Endothelial cell of hepatic sinusoid (primary cell): ENCODE measurements around the gene ZSCAN25.
"Not testable (repeated sequence)": the region's sequence is repeated elsewhere in the genome, so short reads cannot be mapped to it uniquely, and the experiment has no call there.

ENCODE experiments used
- in situ Hi-C: cut with HindIII; loops from 2 replicates; pipeline ENCODE4 v1.10.0; 2017; ENCODE audit warnings: low sequenced_read_pairs

ZSCAN25 gene

DNA sequence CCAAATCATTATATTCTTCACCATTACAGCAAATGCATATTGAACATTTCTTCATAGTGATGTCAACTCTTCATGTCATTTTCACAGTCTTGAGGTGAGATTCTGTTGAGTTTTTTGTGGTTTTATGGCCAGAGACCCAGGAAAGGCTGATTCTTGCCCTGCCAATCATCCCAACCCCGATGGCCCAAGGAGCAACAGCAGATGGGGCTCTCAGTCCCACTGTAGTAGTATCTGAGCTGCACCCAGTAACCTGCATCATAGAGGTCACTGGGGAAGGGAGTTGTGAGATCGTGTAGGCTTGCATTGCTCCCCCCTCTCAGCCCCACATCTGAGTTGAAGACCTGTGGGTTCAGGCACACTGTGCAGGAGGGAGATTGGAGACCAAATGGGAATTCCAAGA is 26.7 kb downstream of the ZSCAN25 start:
- in situ Hi-C loops = no loop called here

DNA sequence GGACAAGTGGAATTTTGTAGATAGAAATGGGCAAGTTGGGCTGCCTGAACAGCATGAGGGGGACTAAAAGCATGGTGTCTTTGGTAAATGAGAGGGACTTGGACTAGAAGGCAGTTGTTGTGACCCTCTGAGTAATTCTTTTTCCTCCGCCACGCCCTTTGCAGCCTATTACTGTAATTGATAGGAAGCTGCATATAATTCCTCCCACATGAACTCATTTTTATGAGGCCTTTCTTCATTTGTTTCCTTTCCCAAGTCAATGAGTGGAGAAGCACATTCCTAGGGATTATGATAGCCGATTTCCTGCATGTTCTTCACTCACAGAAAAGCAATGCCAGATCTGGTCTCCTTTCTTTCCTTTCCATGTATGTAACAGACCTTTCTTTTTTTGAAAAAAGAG is 27.7 kb downstream of the ZSCAN25 start:
- in situ Hi-C loops = no loop called here

DNA sequence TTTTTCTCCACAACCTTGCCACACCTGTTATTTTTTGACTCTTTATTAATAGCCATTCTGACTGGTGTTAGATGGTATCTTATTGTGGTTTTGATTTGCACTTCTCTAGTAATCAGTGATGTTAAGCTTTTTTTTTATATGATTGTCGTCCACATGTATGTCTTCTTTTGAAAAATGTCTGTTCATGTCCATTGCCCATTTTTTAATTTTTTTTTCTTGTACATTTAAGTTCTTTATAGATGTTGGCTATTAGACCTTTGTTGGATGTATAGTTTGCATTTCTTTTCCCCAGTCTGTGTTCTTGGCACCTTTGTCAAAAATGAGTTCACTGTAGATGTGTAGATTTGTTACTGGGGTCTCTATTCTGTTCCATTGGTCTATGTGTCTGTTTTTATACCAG is 28.8 kb downstream of the ZSCAN25 start:
- in situ Hi-C loops = no loop called here

GRCh38 chr7:99648843-99649242 is 32.1 kb downstream of the ZSCAN25 start:
- in situ Hi-C loops = no loop called here

- in situ Hi-C loops = no loop called here
These were observed 34.5 kb downstream of the ZSCAN25 start for GRCh38 chr7:99651290-99651689.

DNA sequence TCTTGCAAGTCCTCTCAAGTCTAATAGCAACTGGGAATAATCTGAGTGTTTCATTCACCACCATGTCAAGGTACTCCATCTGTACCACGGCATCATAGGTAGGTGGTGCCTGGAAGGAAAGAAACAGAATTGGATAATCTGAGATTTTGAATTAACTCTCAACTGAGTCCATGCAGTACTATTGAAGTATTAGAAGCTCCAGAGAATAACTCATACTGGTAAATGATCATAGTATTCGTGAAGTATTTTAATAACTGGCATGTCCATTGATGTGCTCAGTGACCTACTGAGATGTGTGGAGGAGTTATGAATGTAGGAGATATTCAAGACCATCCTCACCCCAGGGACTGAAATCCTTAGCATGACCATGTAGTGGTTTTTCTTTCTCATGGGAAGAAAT is 35.9 kb downstream of the ZSCAN25 start:
- in situ Hi-C loops = no loop called here

DNA sequence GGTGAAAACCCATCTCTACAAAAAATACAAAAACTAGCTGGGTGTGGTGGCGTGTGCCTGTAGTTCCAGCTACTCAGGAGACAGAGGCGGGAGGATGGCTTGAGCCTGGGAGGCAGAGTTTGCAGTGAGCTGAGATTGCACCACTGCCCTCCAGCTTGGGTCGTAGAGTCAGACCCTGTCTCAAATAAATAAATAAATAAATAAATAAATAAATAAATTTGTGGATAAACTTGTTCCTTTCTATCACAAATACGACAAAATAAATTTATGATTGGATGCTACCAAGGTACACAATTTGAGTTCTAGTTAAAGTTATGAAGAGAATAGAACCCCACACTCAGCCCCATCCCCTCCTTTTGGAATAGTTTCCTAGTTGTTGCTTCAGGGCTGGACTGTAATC is 36.5 kb downstream of the ZSCAN25 start:
- in situ Hi-C loops = not testable (repeated sequence)

DNA sequence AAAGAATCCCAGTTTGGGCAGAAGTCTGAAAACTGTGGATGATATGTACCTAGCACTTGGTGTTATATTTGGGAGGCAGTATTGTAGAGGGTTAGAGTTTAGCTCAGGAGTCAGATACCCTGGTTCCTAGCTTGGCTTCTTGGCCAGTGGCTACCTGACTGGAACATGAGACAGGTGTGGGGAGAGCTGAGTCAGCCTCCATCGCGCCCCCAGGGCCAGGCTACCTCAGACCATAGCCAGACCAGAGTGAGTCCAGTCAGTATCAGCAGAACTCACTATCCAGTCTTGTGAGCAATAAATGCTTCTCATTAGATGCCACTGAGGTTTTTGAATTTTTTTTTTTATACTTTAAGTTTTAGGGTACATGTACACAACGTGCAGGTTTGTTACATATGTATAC is 37.0 kb downstream of the ZSCAN25 start:
- in situ Hi-C loops = no loop called here

GRCh38 chr7:99654626-99655025 is 37.9 kb downstream of the ZSCAN25 start:
- in situ Hi-C loops = not testable (repeated sequence)

DNA sequence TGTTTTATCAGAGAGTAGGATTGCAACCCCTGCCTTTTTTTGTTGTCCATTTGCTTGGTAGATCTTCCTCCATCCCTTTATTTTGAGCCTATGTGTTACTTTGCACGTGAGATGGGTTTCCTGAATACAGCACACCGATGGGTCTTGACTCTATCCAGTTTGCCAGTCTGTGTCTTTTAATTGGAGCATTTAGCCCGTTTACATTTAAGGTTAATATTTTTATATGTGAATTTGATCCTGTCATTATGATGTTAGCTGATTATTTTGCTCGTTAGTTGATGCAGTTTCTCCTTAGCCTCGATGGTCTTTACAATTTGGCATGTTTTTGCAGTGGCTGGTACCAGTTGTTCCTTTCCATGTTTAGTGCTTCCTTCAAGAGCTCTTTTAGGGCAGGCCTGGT is 41.1 kb downstream of the ZSCAN25 start:
- in situ Hi-C loops = not testable (repeated sequence)

GRCh38 chr7:99665312-99666012 is 48.7 kb downstream of the ZSCAN25 start:
- in situ Hi-C loops = no loop called here

- in situ Hi-C loops = no loop called here
These were observed 49.3 kb downstream of the ZSCAN25 start for GRCh38 chr7:99666013-99666395.

DNA sequence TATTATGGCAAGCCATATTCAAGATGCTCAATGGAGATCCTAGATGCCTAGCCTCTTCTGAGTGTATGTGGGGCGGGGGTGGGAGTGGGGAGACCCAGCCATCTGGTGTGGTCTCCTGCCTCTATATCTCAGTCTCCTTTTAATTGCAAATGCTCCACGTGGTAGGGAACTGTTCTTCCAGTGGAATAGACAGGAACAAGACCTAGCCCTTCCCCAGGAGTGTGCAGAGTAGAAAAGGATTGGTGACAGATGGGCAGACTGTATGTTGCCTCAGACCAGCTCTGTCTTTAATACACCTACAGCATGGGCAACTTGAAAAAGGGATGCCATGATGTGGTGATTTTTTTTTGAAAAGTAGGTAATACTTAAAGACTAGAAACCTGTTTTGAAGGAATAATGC is 50.4 kb downstream of the ZSCAN25 start:
- in situ Hi-C loops = no loop called here

GRCh38 chr7:99668541-99668940 is 51.8 kb downstream of the ZSCAN25 start:
- in situ Hi-C loops = no loop called here

DNA sequence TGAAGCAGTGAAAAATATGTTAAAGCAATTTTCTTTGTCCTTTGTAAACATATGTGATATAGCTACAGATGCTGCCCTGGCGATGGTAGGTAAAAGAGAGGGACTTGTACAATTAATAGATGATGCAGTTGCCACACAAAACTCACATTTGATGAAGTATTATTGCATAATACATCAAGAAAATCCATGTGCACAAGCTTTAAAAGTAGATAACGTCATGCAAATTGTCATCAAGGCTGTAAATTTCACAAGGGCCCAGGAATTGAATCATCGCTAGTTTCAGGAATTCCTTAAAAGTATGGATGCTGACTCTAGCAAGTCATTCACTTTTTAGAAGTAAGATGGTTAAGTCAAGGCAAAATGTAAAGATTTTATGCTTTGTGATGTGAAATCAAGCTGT is 53.0 kb downstream of the ZSCAN25 start:
- in situ Hi-C loops = no loop called here

GRCh38 chr7:99672573-99672972 is 55.8 kb downstream of the ZSCAN25 start:
- in situ Hi-C loops = no loop called here

GRCh38 chr7:99674995-99675742 is 58.4 kb downstream of the ZSCAN25 start:
- in situ Hi-C loops = no loop called here

GRCh38 chr7:99677013-99677647 is 60.4 kb downstream of the ZSCAN25 start:
- in situ Hi-C loops = no loop called here

- in situ Hi-C loops = no loop called here
These were observed 60.9 kb downstream of the ZSCAN25 start for GRCh38 chr7:99677648-99678045.

DNA sequence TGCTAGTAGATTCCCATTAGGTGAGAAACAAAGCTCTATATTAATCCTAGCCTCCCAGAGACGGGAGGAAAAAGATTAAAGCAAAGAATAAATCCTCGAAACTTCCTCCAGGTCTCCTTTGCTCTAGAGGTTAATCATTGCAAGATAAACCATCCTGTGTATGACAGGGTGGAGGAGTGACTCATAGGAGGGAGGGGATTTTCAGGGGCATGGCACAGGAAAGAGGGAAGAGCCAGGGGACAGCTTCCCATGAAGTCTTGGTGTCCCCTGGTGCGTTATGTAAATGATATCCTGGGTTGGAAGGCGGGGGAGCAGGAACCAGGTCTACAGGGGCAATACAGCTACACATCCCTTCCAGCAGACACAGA is 62.3 kb downstream of the ZSCAN25 start:
- in situ Hi-C loops = no loop called here

DNA sequence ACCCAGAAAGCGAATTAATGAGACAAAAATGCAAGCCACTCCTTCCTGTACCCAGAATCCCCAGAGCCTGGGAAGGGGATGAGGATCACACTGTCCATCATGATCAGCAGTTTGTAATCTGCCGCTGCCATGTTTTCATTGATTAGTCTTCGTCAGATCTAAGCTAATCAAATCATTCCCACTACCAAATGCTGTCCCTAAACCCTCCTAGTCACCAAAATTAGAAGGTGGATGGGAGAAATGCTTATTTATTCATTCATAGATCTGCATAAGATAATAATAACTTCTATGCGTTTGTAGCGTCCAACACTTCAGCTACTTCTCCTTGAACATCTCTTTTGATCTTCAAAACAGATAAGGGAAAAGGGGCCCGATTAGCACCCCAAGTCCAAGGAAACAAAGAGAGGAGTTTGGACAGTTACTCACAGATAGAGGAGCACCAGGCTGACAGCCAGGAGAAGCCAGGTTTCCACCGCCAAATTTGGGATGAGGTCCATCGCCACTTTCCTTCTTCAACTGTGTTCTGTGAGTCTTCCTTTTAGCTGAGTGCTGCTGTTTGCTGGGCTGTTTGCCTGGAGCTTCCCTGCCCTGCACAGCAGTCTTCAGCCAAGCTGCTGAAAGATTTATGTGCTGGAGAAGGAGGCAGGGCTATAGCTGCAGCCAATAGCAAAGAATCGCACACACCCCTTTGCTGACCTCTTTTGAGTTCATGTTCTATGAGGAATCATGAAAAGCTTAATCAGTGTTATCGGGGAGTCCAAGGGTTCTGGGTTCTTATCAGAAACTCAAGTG is 62.9 kb downstream of the ZSCAN25 start, which contains the start of gene CYP3A5:
TSS of gene CYP3A5 (minus strand) at position 597 of the 792 bp plus-strand sequence. CDS start at position 497, 100 bp downstream.
- in situ Hi-C loops = no loop called here
